ENCODE results near the gene ISG15.
"Not testable (repeated sequence)": the region's sequence is repeated elsewhere in the genome, so short reads cannot be mapped to it uniquely, and the experiment has no call there.

The ISG15 gene

DNA sequence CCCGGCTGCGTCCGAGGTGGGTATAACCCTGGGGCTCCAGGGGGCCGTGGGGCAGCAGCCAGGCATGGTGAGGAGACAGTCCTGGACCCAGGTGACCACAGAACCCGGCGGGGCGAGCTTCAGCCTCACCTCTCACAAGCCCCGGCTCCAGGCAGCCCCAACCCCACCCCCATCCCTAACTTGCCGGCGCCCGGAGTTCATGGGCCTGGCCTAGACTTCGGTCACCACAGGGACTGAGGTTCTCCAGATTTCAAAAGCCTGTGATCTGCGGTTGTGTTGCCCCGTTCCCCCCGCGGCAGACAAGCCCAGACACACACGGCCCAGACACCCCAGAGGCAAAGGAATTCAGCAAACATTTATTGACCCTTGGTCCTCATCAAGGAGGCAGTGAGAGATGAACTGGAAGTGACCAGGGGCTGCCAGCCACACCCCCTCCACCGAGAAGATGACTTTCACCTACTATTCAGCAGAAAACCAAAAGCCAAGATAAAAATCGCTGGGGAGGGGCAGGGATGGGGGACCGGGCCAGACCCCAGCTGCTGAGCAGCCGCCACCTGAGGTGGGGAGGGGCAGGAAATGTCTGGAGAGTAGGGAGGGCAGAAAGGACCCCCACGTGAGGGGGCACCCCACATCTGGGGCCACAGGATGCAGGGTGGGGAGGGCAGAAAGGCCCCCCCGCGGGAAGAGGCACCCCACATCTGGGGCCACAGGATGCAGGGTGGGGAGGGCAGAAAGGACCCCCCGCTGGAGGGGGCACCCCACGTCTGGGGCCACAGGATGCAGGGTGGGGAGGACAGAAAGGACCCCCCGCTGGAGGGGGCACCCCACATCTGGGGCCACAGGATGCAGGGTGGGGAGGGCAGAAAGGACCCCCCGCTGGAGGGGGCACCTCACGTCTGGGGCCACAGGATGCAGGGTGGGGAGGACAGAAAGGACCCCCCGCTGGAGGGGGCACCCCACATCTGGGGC, 17.3 kb upstream of the ISG15 start:
- no peak for DNase-seq

DNA sequence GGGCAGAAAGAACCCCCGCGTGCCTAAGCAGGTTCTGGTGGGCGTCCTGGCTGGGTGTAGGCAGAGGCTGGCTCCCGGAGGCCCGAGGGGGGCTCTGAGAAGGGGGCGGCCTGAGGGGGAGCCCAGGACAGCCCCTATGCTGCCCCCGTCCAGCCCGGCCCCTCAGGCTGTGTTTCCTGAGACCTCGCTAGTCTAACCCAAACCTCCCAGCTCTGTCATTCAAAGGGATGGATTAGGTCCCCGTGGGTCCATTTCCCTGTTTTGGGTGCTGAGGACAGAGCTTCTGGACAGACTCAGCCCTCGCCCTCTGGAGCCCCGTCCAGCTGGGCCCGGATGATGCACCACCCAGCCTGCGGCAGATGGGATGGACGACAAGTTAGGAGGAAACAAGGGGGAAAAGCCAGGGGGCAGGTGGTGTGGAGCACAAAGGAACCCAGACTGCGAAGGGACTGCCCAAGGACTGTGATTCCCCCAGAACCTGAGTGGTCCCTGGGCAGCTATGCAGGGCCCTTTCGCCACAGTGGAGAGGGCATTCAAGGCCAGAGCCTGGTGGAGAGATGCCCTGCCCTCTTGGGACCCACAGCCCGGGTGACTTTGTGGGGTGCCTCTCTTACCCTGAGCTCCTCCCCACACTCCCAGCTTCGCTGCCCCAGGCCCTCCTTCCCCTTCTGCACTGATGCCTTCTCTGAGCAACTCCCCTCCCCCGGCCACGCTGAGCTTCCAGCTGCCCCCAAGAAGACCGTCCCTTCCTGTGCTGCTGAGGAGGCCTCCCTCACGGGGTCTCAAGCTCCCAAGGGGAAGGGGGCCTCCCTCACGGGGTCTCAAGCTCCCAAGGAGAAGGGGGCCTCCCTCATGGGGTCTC, 16.2 kb upstream of the ISG15 start:
- no peak for DNase-seq

DNA sequence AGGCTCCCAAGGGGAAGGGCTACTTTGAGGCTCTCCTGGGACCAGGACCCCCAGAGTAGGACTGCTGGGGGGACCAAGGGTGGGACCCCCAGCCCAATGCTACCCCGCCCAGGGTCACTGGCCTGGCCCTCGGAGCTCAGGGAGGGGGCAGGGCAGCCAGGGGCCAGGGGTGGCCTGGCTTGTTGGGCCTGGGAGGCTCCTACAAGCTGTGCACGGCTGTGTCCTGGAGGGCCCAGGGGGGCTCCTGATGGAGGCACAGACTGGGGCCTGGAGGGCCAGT, 15.6 kb upstream of the ISG15 start:
- DNase-seq, result no peak

DNA sequence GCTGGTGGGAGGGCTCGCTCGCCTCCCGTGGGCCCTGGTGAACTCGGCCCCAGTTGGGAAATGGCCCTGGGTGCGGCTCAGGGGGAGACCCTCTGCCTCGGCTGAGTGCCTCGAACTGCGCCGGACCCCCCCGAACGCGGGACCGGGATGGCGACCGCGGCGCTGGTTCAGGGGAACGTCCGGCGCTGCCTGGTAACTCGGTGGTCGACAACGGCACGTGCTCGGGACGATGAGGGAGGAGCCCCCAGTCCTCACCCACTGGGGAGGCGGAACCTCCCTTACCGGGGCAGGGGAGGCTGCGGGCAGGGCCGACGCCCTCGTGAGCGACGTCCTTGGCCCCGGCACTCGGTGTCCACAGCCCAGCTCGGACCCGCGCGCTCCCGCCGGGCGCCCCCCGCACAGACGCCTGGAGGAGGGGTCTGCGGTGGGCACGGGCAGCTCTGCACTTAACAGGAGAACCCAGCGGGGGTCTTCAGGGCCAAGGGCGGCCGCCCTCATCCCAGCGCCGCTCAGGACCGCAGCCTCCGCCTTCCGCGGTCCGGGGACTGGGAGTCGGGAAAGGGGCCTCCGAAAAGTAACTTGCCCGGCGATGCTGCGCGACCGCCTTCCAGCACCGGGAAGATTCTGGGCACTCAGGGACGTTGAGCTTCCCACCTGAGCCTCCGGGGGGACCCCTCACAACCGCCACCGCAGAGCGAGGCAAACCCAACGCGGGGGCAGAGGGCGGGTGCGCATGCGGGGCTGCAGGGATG, 15.1 kb upstream of the ISG15 start:
- DNase-seq, result no peak

DNA sequence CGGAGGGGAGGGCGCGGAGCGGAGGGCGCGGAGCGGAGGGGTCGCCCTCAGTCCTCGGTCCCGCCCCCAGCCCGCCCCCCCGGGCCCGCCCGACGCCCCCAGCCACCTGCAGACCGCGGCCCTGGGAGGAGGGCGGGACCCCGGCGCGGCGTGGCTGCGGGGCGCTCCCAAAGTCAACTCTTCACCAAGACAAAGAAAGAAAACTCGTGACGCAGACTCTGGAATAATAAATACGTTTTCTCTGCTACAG, 14.6 kb upstream of the ISG15 start:
- peak; percentile 28 for DNase-seq

DNA sequence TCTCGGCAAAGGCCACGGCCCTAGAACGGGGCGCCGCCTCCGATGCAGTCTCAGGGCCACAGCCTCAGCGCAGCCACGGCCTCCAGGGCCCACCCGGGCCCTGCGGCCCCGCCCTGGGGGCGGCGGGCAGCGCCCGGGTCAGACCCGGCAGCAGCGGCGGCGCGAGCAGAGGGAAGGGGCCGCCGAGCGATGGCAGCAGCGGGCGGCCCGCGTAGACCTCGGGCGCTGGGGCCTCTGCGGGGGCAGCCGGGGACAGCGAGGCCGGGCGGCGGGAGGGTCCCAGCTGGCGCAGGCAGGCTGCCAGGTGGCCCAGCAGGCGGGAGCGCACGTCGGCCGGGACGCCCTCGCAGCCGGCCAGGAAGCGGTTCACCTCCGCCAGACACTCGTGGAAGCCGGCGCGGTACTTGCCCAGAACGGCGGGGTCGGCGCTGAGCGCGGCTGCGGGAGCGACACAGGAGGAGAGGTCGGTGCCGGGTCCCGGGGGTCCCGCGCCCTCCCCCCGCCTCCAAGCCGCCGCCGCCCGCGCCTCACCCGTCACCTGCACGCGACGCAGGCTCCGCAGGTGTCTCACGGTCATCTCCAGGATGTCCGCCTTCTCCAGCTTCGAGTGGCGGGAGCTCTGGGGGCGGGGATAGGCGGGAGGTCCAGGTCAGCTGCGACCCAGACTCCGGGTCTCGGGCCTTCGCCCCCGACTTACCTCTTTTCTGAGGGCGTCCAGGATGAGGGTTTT, 14.1 kb upstream of the ISG15 start:
- DNase-seq, result no peak

DNA sequence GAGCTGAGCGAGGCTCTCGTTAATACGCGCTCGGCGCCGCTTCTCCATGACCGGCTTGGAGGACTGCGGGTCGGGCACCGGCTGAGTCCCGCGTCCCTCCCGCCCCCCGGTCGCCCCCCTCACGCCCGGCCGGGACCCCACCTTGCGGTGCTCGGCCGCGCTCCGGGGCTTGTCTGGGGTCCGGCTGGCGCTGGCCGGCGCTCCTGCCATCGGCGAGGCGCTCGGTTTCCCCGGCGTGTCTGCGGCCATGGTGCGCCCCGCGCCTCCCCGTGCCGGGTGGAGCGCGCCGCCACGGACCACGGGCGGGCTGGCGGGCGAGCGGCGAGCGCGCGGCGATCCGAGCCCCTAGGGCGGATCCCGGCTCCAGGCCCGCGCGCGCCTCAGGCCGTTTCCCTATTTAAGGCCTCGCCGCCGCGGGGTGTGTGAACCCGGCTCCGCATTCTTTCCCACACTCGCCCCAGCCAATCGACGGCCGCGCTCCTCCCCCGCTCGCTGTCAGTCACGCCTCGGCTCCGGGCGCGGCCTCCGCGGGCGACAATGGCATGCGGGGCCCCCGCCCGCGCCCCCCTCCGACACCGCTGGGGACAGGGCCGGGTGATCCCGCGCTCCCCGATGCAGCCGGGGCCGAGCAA, 13.5 kb upstream of the ISG15 start, which contains the start of gene HES4:
HES4 (minus strand) TSS at position 373 of the 632 bp plus-strand sequence; CDS start at position 249, 124 bp downstream.
- peak; percentile 91 for DNase-seq

DNA sequence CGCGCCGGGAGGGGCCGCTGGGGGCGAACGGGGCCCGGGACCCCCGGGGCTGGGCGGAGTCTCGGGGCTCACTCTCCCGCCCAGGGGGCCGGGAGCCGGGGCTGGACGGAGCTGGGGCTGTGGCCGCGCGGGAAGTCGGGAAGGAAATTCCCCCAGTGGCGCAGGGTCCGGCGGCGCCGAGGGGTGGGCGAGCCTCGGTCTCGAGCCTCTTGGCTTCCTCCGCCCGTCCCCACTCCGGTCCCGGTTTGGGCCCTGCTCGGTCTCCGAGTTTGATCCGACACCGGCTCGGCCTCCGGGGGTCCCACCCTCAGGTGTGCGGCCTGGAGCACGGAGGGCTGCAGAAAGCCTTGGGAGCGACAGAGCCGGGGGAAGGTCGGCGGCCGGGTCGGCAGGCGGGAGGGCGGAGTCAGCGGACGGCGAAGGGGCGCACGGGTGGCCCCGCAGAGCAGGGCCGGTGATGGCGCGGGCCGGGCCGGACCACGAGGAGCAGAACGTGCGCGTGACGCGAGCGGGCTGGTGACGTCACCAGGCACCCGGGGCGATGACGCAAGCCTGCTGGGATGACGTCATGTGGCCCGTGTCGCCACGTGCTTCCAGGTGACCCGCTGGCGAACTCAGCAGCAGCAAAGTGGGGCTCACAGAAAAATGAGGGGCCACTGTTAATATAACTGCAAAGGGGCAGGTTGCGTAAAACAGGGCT, 12.8 kb upstream of the ISG15 start:
- peak; percentile 79 for DNase-seq

DNA sequence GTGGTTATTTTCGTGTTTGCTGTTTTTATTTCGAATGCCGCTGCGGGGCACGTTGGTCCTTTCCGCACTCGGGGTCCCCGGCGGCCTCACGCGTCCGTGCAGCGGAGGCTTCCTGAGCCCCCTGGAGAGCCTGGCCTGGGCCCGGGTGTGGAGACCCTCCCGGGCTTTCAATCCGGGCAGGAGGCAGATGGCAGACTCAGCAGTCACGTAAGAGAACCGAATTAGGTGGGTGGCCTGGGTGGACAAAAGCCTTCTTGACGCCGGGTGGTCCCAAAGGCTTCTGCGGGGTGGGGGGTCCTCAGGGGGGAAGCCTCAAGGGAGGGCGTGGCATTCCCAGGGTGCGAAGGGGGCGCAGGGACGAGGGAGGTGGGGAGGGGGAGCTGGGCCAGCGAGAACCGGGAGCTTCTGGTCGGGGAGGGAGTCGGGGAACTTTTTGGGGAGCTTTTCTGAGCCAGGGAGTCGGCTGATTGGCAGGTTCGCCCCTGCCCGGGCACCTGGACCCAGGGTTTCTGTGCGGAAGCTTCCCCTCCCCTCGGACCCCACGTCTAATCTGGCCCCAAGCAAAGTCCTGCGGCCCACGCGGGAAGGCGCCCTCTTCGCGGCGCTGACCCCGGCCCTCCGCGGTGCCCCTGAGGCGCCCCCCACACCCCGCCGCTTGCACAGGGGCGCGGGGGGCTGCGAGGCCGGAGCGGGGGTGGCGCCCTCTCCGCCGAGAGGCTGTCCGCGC, 12.1 kb upstream of the ISG15 start:
- DNase-seq, result no peak

DNA sequence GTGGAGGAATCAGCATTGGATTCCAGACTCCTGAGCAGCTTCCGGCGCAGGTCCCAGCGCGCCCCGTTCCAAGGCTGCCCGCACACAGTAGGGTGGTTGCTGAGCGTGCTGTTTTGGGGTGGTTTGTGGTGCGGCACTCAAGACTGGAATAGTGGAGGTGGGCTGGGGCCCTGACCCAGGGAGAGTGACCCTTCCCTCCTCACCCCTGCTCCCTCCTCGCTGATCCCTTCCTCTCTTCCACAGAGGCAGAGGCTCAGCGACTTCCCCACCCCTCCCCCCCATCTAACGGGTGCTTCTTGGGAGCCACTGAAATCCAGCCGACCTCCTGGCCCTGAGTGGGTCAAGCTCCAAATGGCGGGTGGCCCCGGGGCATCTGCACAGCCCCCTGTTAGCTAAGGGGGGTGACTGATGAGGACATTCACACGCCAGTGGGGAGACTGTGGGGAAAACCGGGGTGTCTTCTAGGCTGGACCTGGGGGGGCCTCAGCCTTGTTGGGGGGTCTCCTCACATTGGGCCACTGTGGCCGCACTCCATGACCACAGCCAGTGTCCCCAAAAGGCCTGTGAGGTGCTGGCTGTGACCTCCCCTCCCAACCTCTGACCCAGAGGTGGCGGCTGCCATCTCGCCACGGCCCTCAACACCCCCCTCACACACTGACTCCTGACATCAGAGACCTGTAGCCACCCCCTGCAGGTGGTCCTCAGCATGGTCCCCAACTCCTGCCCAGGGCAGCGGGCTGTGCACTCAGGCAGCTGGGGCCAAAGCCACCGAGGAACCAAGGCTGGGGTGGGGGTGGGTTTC, 9.5 kb upstream of the ISG15 start:
- DNase-seq, result no peak

DNA sequence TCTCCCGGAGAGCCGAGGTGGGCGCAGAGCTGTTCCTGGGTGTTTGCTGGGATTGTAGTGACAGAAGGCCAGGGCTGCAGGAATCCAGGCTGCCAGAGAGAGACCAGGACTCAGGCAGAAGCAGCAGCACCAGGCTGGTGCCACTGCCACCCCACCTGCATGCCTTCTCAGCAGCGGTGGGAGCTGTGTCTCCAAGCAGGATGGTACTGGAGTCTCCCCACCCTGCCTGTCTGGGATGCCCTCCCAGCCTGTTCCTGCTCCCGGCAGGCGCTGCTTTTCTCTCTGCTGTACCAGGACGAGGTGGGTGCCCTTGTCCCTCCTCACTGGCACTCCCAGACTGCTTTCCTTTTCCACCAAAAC, 8.9 kb upstream of the ISG15 start:
- no peak for DNase-seq

DNA sequence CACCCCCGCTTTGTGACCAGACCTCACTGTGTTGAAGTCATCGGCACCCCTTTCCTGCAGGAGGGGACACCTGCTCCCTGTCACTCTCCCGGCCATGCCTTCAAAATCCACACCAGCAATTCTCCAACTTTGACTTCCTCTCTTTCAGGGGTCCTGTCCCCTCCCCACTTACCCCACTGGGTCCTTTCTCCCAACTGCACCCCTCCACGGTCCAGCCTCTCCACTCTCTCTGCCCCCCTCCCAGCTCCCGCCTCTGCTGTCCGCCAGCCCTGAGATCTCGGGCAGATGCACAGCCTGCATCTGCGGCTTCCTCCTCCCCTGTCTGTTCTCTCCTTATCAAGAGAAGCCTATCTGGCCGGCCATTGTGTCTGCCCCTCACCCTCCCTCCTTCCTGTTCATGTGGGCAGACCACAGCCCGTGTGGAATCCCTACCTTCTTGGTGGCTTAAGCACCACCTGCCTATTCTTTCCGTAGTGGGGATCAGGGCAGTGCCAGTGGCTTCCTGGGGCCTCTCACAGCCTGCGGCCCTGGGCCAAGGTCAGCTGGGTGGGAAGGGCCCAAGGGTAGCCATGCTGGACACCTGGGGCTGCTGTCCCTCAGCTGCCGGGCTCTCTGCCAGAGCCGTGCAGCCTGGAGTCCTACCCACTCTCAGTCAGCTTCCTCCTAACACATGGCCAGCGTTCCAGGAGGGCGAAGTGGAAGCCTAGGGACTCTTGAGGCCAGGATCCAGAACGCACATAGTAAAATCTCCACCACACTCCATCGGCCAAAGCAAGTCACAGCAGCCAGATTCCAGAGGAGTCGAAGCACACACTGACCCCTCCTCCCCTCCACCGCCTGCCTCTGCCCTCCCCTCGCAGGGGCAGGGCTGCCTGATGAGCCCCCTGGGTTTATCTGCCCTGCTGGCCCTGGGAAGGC, 8.3 kb upstream of the ISG15 start:
- DNase-seq, result peak; percentile 41

DNA sequence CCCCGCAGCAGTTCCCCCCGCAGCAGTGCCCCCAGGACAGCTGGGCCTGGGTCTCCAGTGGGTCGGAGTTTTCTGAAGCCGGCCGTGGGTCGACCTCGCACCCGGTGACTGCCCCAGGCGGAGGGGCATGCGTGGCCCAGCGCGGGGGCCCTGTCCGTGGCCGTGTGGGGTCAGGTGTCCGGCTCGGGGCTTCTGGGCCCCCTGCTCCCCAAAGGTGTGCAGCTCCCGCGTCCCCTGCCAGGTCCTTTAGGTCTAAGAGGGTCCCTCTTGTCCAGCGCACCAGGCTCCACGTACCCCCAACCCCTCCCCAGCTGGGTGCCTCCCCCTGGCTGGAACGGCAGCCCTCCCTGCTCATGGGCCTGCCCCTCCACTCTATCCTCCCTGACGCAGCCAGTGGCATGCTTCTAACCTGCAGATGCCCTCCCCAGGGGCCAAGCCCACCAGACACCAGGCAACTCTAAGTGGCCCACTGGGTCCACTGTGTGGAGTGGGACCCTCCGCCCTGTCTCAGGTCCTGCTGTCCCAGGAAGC, 7.5 kb upstream of the ISG15 start:
- DNase-seq, result no peak

DNA sequence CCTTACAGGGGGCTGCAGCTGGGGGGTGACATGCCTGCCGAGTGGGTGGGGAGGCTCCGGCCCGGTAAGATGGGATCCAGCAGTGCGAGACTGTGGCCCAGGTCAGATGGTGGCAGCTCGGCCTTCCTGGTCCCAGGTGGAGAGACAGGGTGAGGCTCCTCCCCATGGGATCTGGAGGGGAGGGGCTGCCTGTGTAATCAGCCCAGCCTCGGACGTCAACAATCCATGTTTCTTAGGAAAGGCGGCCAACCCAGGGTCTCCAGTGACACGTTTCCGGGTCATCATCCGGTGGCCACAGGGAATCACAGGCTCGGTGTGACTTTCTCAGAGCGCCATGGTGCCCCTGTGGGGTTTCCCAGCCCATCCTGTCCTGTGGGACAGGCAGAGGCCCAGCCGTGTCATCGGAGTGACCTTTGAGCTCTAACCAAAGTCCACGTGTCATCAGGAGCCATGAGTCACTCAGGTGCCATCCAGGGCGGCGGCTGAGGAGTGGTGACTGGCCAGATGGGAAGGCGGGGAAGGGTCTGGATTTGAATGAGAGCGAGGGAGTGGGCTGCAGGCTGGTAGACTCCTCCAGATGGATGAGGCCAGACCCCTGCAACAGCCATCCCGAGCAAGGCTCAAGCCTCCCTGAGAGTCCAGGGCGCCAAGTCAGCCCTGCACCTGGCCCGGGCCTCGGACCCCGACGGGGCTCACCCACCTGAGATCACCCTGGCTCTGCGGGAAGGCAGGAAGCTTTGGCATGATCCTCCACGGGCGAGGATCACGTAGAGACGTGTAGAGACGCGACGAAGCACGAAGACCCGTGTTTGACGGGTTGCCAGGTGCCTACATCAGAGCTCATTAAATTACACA, 6.8 kb upstream of the ISG15 start:
- no peak for DNase-seq

DNA sequence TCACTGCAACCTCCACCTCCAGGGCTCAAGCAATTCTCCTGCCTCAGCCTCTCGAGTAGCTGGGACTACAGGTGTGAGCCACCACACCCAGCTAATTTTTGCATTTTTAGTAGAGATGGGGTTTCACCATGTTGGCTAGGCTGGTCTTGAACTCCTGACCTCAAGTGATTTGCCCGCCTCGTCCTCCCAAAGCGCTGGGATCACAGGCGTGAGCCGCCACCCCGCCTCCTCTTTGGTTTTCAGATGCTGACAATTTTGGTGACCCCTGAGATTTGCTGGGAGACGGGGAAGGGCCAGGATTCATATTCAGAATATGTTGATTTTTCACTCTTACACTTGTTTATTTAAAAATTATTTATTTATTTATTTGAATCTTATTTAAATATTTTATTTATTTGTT, 3.2 kb upstream of the ISG15 start:
- DNase-seq, result not testable (repeated sequence)

DNA sequence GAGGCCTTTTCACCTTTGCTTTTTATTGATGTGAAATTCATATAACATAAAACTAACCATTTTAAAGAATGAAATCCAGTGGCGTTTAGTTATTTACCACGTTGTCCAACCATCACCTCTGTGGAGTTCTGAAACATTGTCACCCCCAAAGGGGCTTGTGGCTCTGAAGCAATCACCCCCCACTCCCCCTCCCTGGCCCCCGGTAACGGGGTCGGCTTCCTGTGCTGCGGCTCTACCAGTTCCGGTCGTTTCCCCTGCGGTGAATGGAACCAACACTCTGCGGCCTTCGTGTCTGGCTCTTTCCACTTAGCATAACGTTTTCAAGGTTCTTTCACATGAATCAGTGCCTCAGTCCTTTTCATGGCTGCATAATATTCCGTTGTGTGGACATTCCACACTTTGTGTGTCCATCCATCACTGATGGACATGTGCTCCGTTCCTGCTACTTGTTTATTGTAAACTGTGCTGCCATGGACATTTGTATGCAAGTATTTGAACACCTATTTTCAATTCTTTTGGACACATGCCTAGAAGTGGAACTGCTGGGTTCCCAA, 1.8 kb upstream of the ISG15 start:
- no peak for DNase-seq

DNA sequence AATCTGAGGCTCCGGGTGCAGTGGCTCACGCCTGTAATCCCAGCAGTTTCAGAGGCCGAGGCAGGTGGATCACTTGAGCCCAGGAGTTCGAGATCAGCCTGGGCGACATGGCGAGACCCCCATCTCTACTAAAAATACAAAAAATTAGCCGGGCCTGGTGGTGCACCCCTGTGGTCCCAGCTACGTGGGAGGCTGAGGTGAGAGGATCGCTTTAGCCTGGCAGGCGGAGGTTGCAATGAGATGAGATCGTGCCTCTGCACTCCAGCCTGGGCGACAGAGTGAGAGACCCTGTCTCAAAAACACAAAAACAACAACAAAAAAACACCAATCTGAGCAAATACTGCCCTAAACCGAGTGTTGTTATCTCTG, 577 bp upstream of the ISG15 start:
- DNase-seq, result not testable (repeated sequence)

Measured in NCI-H2227 treated with DMSO at 0.1 percent for 48 hours (cell line).